GM15510 (cell line): ENCODE measurements around the gene CHST10.

ENCODE experiments used
- POLR2A ChIP-seq: IDR thresholded peaks from 3 replicates; pipeline ENCODE4 v1.6.1; 2011; ENCODE audit warnings: borderline replicate concordance; ENCODE audit not compliant: insufficient read length; ENCODE audit errors: extremely low read depth

CHST10 gene

DNA sequence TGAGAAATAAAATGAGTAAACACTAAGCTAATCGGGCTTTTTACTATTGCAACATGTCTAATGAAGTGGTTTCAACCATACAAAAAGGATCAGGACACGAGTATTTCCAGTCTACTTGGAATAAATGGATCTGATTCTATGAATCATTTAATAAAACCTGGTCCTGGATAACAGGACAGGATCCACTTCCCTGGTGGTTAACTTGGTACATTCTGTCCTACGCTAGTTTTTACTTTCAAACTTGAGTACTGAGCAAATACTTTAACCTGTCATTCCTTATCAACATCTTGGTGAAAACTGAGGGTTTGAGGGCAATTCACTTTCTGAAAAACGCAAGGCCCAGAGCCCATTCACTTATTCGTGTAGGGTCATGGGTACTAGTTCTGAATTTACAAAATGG lies 33.5 kb downstream of the CHST10 start:
- TF ChIP-seq POLR2A: no peak

DNA sequence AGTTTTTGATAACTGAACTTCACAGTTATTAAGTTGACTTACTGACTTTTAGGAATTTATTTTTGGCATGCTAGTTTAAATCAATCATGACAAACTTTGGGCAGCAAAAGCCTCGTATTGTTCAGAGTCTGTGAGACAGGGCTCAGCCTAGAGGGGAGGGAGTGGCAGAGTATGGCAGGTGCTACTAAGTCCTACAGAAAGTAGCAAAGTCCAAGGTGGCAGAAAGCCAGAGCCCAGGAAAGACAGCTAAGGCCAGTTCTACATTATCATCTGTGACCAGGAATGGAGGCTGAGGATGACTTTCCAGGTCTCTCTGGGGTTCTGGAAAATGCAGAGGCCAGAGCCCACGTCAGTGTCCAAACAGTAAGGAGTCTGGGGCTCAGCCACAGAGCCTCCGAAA lies 34.2 kb downstream of the CHST10 start:
- TF ChIP-seq POLR2A: no peak

DNA sequence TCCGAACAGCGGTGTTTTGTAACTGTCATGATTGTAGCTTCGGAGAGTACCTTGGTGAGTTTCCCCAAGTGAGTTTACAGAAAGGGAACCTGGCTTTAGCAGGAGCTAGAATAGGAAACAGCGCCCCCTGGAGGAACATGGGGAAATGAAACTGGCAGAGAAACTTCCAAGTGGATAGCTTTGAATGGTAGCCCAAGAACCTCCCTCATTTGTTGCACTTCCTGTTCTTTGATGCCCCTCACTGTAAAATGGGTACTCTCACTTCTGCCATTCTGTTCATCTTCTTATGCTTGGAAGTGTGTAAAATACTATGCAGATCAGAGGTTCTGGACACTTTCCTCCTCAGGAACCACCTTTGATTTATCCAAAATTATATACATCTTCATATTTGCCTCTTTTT lies 36.2 kb downstream of the CHST10 start:
- TF ChIP-seq POLR2A: no peak

DNA sequence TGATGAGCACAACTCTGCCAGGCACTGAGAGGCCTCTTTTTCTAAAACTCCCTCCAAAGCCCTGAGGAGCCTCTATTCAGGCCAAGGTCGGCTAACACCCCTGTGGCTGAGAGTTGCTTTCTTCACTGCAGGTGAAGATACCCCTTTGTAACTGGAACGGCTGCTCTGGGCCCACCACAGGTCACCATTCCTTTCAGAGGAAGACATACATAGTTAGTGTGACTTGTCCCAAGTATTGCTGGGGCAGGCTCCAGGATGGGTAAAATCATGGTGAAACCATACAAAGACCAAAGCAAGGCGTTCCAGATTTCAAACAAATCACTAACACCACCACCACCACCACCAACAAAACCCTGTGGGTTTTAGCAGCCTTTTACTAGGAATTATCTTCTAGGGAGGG lies 36.8 kb downstream of the CHST10 start:
- TF ChIP-seq POLR2A: no peak

DNA sequence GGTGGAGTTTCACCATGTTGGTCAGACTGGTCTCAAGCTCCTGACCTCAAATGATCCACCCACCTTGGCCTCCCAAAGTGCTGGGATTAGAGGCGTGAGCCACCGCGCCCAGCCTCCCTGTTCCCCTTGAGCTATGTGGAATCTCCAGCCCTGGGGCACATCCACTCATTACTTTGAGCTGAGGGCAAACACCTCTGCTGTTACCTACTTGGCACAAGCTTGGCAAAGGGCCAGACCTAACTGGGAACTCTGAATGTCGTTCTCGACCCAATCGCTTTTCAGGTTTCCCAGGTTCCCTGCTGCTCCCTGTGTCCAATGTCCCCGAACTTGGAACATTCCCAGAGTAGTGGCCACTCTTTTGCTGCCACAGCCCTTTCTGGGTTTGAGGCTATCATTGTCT lies 40.6 kb downstream of the CHST10 start:
- TF ChIP-seq POLR2A: no peak

DNA sequence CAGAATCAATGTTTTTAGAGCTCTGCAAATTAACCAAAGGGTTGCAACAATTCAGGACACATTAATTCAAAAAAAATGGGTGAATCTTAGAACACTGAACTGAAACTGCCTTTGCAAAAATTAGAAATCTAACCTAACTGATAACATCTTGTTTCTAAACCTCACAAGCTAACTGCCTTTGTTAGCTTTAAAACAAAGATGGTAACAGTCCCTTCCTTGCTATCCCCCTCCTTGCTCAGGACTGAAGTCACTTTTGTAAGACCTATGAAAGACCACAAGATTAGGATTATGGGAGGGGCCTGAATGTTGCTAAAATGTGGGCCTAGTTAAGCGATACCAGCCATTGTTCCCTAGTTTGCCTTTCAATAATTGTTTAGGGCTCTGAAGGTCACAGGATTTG lies 50.3 kb downstream of the CHST10 start:
- TF ChIP-seq POLR2A: no peak

DNA sequence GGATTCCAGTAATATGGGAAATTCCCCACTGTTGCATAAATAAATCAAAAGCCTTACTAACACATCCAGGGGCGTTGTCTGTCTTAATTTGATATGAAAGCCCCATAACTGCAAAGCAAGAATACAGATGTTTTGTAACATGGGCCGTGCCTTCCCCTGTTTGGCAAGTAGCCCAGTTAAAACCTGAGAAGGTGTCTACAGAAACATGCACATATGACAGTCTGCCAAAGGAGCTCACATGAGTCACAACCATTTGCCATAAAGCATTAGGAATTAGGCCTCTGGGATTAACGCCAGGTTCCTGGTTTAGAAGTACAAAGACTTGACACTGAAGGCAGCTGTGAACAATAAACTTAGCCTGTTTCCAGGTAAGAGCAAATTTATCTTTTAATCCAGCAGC lies 52.0 kb downstream of the CHST10 start:
- TF ChIP-seq POLR2A: no peak

DNA sequence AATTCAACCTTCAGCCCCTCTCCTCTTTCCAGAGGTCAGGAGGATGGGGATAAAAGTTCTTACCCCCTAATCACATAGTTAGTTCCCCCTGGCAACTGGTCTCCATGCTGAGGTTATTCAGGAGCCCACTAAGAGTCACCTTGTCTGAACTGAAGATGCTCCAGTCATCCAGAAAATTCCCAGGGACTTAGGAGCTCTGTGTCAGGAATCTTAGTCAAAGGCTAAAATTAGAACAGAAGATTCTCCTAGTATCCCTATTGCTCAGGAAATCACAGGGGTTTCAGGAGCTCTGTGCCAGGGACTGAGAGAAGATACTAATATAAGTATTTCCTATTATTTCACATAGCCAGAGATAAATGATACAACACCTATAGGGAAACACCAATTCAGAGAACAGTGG lies 57.9 kb downstream of the CHST10 start:
- TF ChIP-seq POLR2A: no peak

DNA sequence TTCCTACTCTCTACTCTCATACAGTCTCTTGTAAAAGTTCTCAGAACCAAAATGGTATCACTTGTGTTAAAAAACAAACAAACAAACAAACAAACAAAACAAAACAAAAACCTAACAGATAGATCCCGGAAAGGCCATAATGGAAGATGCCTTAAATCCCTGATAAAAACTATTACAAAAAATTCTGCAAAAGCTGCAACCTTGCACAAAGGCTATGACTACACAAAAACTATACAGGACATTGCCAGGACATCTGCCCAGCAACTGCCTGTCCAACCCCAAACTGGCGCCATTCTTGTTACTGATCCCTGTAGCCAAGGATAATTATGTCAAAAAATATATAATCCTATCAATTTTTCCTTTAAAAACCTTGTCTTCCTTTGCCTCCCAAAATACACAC lies 58.9 kb downstream of the CHST10 start:
- TF ChIP-seq POLR2A: no peak

DNA sequence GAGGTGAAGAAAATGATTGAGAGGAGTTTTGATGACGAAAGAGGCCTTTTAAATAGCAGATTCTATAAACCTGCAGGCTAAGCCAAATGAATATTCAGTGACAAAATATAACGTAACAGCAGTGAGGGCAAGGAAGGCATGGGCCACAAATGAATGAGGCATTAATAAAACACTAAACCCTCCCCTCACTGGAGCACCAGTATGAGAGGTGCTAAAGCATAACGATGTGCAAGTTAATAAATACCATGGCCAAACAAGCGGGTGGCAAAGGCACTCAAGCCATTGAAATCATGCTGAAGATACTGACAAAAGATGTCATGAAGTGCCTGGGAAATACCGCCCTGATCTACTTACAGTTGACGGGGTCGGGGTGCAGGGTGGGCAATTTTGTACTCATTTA lies 64.9 kb downstream of the CHST10 start:
- TF ChIP-seq POLR2A: no peak

DNA sequence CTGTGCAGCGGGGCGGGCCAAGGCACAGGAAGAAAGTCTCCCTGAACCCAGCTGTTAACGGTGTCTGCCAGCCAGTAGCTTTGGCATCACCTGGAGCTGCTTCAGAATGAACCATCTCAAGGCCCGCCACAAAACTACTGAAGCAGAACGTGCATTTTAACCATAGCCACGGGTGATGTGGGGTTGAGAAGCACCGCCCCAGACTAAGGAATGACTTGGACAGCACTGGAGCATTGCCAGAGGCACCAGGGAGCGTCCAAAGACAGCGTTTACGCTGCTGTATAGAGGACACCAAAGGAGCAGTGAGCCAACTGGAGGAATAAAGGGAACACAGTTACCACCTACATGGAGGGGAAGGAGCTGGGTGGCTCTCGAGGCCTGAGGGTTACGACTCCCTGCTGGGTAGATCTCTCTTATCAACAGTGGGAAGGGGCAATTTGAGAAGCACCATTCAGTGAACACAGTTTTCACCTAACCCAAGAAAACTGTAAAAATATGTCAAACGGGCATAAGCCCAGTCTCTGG lies 66.7 kb downstream of the CHST10 start:
- TF ChIP-seq POLR2A: no peak

DNA sequence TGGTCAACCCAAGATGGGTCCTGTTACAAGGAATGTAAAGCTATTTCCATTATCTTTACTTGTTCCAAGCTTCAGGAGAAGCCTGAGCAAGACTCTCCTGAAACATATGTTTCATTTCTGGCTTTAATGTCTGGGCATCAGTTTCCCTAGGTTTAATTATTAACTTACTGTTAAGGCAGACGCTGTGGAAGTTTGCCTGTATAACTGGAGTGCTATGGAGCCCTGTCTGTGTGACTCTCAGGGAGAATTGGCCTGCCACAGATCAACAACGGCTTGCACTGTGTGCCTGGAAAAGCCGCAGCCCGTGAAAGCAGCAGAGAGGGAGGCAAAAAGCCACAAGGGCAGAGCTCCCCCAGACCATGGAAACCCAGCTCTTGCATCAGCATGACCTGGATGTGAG lies 73.0 kb downstream of the CHST10 start:
- no peak for TF ChIP-seq POLR2A
